HepG2 (cell line): ENCODE measurements around the gene LMOD3. TPM values are rescaled to one million over a fixed set of nuclear protein-coding genes. Genes with fewer than 3 reads are reported as not detected.
A peak's percentile ranks its signal among the peaks of the same experiment; 100 is the strongest.

Experiments used
- ATAC-seq: fragments of 200-7000 bp; cut with Tn5 transposase; 3 replicates; pipeline ENCODE4 v1.9.1; 2020; ENCODE audit warnings: mild to moderate bottlenecking, moderate library complexity
- BruUV-seq: library from RNA; stranded (reverse); fragments of 400-500 nt; replicated peaks from 2 replicates; lab custom pipeline; 2021; lab: Mats Ljungman, UMichigan
- CTCF ChIA-PET: fragments of 300-600 bp; formaldehyde crosslinking; extraction: SDS; loops from one replicate; lab custom pipeline; 2021; ENCODE audit warnings: low total read pairs, inconsistent platforms, low intra/inter-chr PET ratio; lab: Yijun Ruan, JAX
- POLR2A ChIA-PET: fragments of 350-600 bp; sonication (Branson Sonifier 250); formaldehyde crosslinking; loops from one replicate; lab custom pipeline; 2020; ENCODE audit warnings: antibody characterized with exemption, inconsistent platforms; lab: Yijun Ruan, JAX
- DNase-seq: peaks from one replicate; pipeline ENCODE4 v3.0.0-alpha.2; 2015; ENCODE audit warnings: low spot score
- FAIRE-seq: peaks from 3 replicates; lab custom pipeline; 2011; peaks lifted over from hg19 to GRCh38; lab: Jason Lieb, UNC
- H2AFZ ChIP-seq: one replicate; pipeline ENCODE4 v1.6.1; 2011; ENCODE audit warnings: low read length, inconsistent platforms
- H3K27ac ChIP-seq: fragments of 300-600 bp; 3 replicates; pipeline ENCODE4 v1.8.0; 2011; ENCODE audit warnings: mixed run types, mild to moderate bottlenecking, mixed read lengths, low read length, inconsistent platforms; ENCODE audit not compliant: insufficient read depth; ENCODE audit errors: extremely low read length
- H3K27me3 ChIP-seq, 2 experiments: fragments of 200-600 bp in 1 of 2; 2 replicates in 1 of 2; 3 replicates in 1 of 2; pipeline versions ENCODE4 v1.6.0 to v1.8.0; 2011; ENCODE audit warnings: low read length in 2 of 2, mild to moderate bottlenecking in 2 of 2, moderate library complexity in 2 of 2, inconsistent platforms in 1 of 2; ENCODE audit not compliant: insufficient read depth in 2 of 2, control insufficient read depth in 1 of 2
- H3K36me3 ChIP-seq, 2 experiments: fragments of 200-600 bp in 1 of 2; replicated peaks in 1 of 2; 2 replicates in 1 of 2; 3 replicates in 1 of 2; pipeline versions ENCODE4 v1.5.1 to v1.8.0; 2011; ENCODE audit warnings: low read length in 2 of 2, inconsistent platforms in 1 of 2; ENCODE audit not compliant: insufficient read depth in 2 of 2, control insufficient read depth in 1 of 2
- H3K4me1 ChIP-seq: 2 replicates; pipeline ENCODE4 v1.5.1; 2012; ENCODE audit warnings: low read length, inconsistent platforms; ENCODE audit not compliant: insufficient read depth
- H3K4me2 ChIP-seq: 2 replicates; pipeline ENCODE4 v1.6.0; 2011; ENCODE audit warnings: low read depth, low read length, inconsistent platforms
- H3K4me3 ChIP-seq, 3 experiments: fragments of 200-600 bp in 1 of 3; sonication (generic), shearing (Covaris generic) in 1 of 3; replicated peaks in 1 of 3; 2 replicates each; pipeline ENCODE4 v1.5.1; 2011 to 2016; ENCODE audit warnings: low read length in 3 of 3, inconsistent platforms in 2 of 3, low read depth in 2 of 3, mild to moderate bottlenecking in 2 of 3, control low read depth in 1 of 3, mixed read lengths in 1 of 3; ENCODE audit not compliant: insufficient read depth in 1 of 3
- H3K79me2 ChIP-seq: one replicate; pipeline ENCODE4 v1.6.1; 2011; ENCODE audit warnings: low read length, inconsistent platforms; ENCODE audit not compliant: insufficient read depth
- H3K9ac ChIP-seq: 2 replicates; pipeline ENCODE4 v1.6.0; 2011; ENCODE audit warnings: mild to moderate bottlenecking, low read depth, low read length, inconsistent platforms; ENCODE audit not compliant: insufficient read depth
- H3K9me3 ChIP-seq: 2 replicates; pipeline ENCODE4 v1.5.1; 2012; ENCODE audit warnings: mild to moderate bottlenecking, low read length
- H4K20me1 ChIP-seq: 2 replicates; pipeline ENCODE4 v1.6.0; 2011; ENCODE audit warnings: inconsistent platforms, mild to moderate bottlenecking, low read length, moderate library complexity; ENCODE audit not compliant: insufficient read depth
- ARID3A ChIP-seq: IDR thresholded peaks from 2 replicates; pipeline ENCODE4 v1.6.1; 2012; ENCODE audit warnings: low read depth, low read length, improper control_type of control experiment
- ELF1 ChIP-seq: sonication (generic); formaldehyde crosslinking; IDR thresholded peaks from 2 replicates; pipeline ENCODE4 v1.4.0; 2020; ENCODE audit warnings: missing genetic modification reagents
- FOSL2 ChIP-seq: sonication (generic); formaldehyde crosslinking; IDR thresholded peaks from 2 replicates; pipeline ENCODE4 v1.4.0; 2020; ENCODE audit warnings: missing genetic modification reagents
- RXRB ChIP-seq: IDR thresholded peaks from 2 replicates; pipeline ENCODE4 v1.6.1; 2016; ENCODE audit warnings: borderline replicate concordance, missing genetic modification reagents, missing compliant biosample characterization
- SETDB1 ChIP-seq: sonication (generic); formaldehyde crosslinking; IDR thresholded peaks from 2 replicates; pipeline ENCODE4 v1.5.1; 2020; ENCODE audit warnings: missing genetic modification reagents, mild to moderate bottlenecking, borderline replicate concordance
- ZMYM3 ChIP-seq: sonication (generic); formaldehyde crosslinking; IDR thresholded peaks from 2 replicates; pipeline ENCODE4 v1.5.1; 2020; ENCODE audit warnings: mild to moderate bottlenecking, missing genetic modification reagents
- ZNF629 ChIP-seq: sonication (generic); formaldehyde crosslinking; conservative IDR thresholded peaks from 2 replicates; pipeline ENCODE4 v1.5.0; 2020; ENCODE audit warnings: missing genetic modification reagents
- WGBS: methylation state at CpG from one replicate; pipeline ENCODE4 v1.1.6; 2017; ENCODE audit warnings: low lambda C conversion rate; 5-methylcytosine and 5-hydroxymethylcytosine counted together
- in situ Hi-C: cut with HindIII; loops from 2 replicates; pipeline ENCODE4 v1.10.0; 2017; ENCODE audit warnings: low pct_unique_long_range_greater_than_20kb; ENCODE audit not compliant: extremely low pct_ligation_motif_present
- intact Hi-C: fragments of 100-400 bp; cut with micrococcal nuclease; formaldehyde crosslinking; loops from one replicate; pipeline ENCODE4 v1.10.0; 2022; ENCODE audit not compliant: unreplicated experiment
- polyA plus RNA-seq, 8 experiments: library from polyadenylated mRNA; depleted of rRNA in 3 of 8; stranded (reverse) in 7 of 8; unstranded in 1 of 8; fragments of >200 nt; fragmentation: Illumina TruSeq in 4 of 8; extraction: Trizol in 4 of 8; gene quantifications; 2 replicates each; pipeline versions ENCODE4 v1.2.1 to v1.2.3, GENCODE V29; 2011 to 2016; ENCODE audit warnings: low read depth in 4 of 8, missing spikeins in 1 of 8, mixed read lengths in 1 of 8; ENCODE audit not compliant: insufficient read depth in 1 of 8
- total RNA-seq, 5 experiments: library from RNA; depleted of rRNA; stranded (reverse); fragments of >200 nt; fragmentation: Illumina TruSeq; extraction: Trizol; gene quantifications; 2 replicates each; pipeline ENCODE4 v1.2.3, GENCODE V29; 2016; ENCODE audit warnings: low read depth in 1 of 5

Gene LMOD3
- total and polyA plus RNA-seq, 2 of the 13 experiments (the other 11 are each of a cell fraction or from before 2014, with no cell fraction given) = not detected

GRCh38 chr3:69081583-69082262, 40.7 kb downstream of the LMOD3 start:
- Histone ChIP-seq H3K9me3 (no peaks in the 10 kb centered on the region), H2AFZ (no peak overlapping the region), H3K27ac (no peak overlapping the region), H4K20me1 (no peaks in the 10 kb centered on the region), H3K27me3 (no peaks in the 10 kb centered on the region; a peak in 1 of 5 replicates), H3K9ac (no peak overlapping the region), H3K79me2 (peaks cover 37% of the 10 kb centered on the region), H3K4me3 (no peak overlapping the region), H3K4me1 (peaks cover 65% of the 10 kb centered on the region), H3K4me2 (0 out of 2 replicates have a peak overlapping the region, but pooled peaks have one; percentile 24), H3K36me3 (no peaks in the 10 kb centered on the region)
- POLR2A ChIA-PET = no interaction called here
- no peak for ATAC-seq
- BruUV-seq = no TSS peak
- TF ChIP-seq ARID3A (peak; percentile 38; the same call in 1 of the 2 replicates), ZMYM3 (CRISPR knock-in tag) (0 out of 2 replicates have a peak, but pooled peaks have one; percentile 29), ELF1 (CRISPR knock-in tag) (no peak), RXRB (CRISPR knock-in tag) (no peak), ZNF629 (CRISPR knock-in tag) (peak; percentile 84), SETDB1 (no peak), FOSL2 (CRISPR knock-in tag) (peak; percentile 30; the same call in 1 of the 2 replicates)
- intact Hi-C loops = no loop called here
- FAIRE-seq = no peak
- 48% methylated on average over 5 of the region's 5 CpGs for WGBS
- DNase-seq = no peak
- in situ Hi-C loops = no loop called here
- CTCF ChIA-PET = no interaction called here
